ENCODE data around the gene NEURL1B. TPM values are rescaled to one million over a fixed set of nuclear protein-coding genes. Genes with fewer than 3 reads are reported as not detected.

NEURL1B gene
- polyA plus RNA-seq, 2 of the 4 experiments (the other 2 are of a cell fraction), result 0.89 to 2.1 TPM

GRCh38 chr5:172670444-172670843, 29.4 kb downstream of the NEURL1B start (continued):
- TF ChIP-seq HMGXB4 (CRISPR knock-in tag; IDR thresholded peaks at IDR 0.05; ENCODE audit: borderline replicate concordance) (no peak), HOXB13 (CRISPR knock-in tag; IDR thresholded peaks at IDR 0.05; ENCODE audit: low read depth) (no peak), TP53 (CRISPR knock-in tag; IDR thresholded peaks at IDR 0.05) (no peak), CBX2 (IDR thresholded peaks at IDR 0.05; ENCODE audit: borderline replicate concordance, low read depth) (no peak)

- H3K4me1 ChIP-seq, result no peaks in the 10 kb centered on the region
- H3K4me2 ChIP-seq, result no peak overlapping the region
- FAIRE-seq, result no peak
- ChIA-PET POLR2A (no interaction called here), CTCF (no interaction called here)
- no peak overlapping the region for H3K27ac ChIP-seq
- no peak for DNase-seq (ENCODE audit: low read depth in 1 of 2, low spot score in 1 of 2)
- no peak overlapping the region for H3K4me3 ChIP-seq
- 81% methylated on average over 5 of the region's 5 CpGs for WGBS (ENCODE audit: missing lambda C conversion rate)
- ATAC-seq, result no peak
- TF ChIP-seq KDM5A (IDR thresholded peaks at IDR 0.05), result no peak
- TF ChIP-seq E2F6 (IDR thresholded peaks at IDR 0.05; ENCODE audit: borderline replicate concordance, low read depth), result no peak
- no peak for TF ChIP-seq ESRRA (IDR thresholded peaks at IDR 0.05; ENCODE audit: borderline replicate concordance, low read length)
- TF ChIP-seq CBX8 (IDR thresholded peaks at IDR 0.05), result no peak
- no peak for TF ChIP-seq SREBF2 (IDR thresholded peaks at IDR 0.05)
- no peak for TF ChIP-seq NR3C1 (IDR thresholded peaks at IDR 0.05)
- no peak for TF ChIP-seq PHF8 (IDR thresholded peaks at IDR 0.05; ENCODE audit: borderline replicate concordance, low read depth)
- no peak for TF ChIP-seq JUN (IDR thresholded peaks at IDR 0.05)
- TF ChIP-seq EP300 (IDR thresholded peaks at IDR 0.05), result no peak
- no peak for TF ChIP-seq MYC (IDR thresholded peaks at IDR 0.05; ENCODE audit: borderline replicate concordance, low read length)
- no peak for TF ChIP-seq RNF2 (IDR thresholded peaks at IDR 0.05; ENCODE audit: borderline replicate concordance, low read depth)
- no peak for TF ChIP-seq ATOH8 (CRISPR knock-in tag; IDR thresholded peaks at IDR 0.05; ENCODE audit: low read depth)
- no peak for TF ChIP-seq RARB (CRISPR knock-in tag; IDR thresholded peaks at IDR 0.05)
- no peak for TF ChIP-seq HOXA7 (CRISPR knock-in tag; IDR thresholded peaks at IDR 0.05)
- TF ChIP-seq HES2 (IDR thresholded peaks at IDR 0.05), result no peak
- no peak for TF ChIP-seq ZNF302 (CRISPR knock-in tag; IDR thresholded peaks at IDR 0.05)
- TF ChIP-seq MAX (IDR thresholded peaks at IDR 0.05), result no peak
- TF ChIP-seq CTCF (IDR thresholded peaks at IDR 0.05), result no peak
- no peak for TF ChIP-seq PBX3 (IDR thresholded peaks at IDR 0.05)
- H3K9me3 ChIP-seq, result no peaks in the 10 kb centered on the region
These were observed 30.0 kb downstream of the NEURL1B start for GRCh38 chr5:172671091-172671490.

All from A549 (cell line).